Astrocyte (in vitro differentiated cells and primary cell): ENCODE results near the gene CELF2. TPM values are rescaled to one million over a fixed set of nuclear protein-coding genes. Genes with fewer than 3 reads are reported as not detected.

Experiments
- DNase-seq: peaks from one replicate; pipeline ENCODE4 v3.0.0-alpha.2; 2010; ENCODE audit warnings: low read depth
- FAIRE-seq: peaks from 2 replicates; lab custom pipeline; 2011; peaks lifted over from hg19 to GRCh38; lab: Jason Lieb, UNC
- H2AFZ ChIP-seq: 2 replicates; pipeline ENCODE4 v1.6.0; 2012; ENCODE audit warnings: low read depth, low read length, inconsistent platforms
- H3K27ac ChIP-seq: 2 replicates; pipeline ENCODE4 v1.5.1; 2011; ENCODE audit warnings: low read depth, low read length, inconsistent platforms
- H3K27me3 ChIP-seq: 2 replicates; pipeline ENCODE4 v1.6.0; 2011; ENCODE audit warnings: low read length, inconsistent platforms; ENCODE audit not compliant: insufficient read depth
- H3K36me3 ChIP-seq: 2 replicates; pipeline ENCODE4 v1.5.1; 2011; ENCODE audit warnings: low read length, inconsistent platforms; ENCODE audit not compliant: insufficient read depth
- H3K4me1 ChIP-seq: 2 replicates; pipeline ENCODE4 v1.5.1; 2011; ENCODE audit warnings: low read length, inconsistent platforms; ENCODE audit not compliant: insufficient read depth
- H3K4me2 ChIP-seq: 2 replicates; pipeline ENCODE4 v1.6.0; 2012; ENCODE audit warnings: low read length, inconsistent platforms
- H3K4me3 ChIP-seq: 2 replicates; pipeline ENCODE4 v1.5.1; 2011; ENCODE audit warnings: low read depth, mild to moderate bottlenecking, low read length, inconsistent platforms; ENCODE audit not compliant: insufficient read depth
- H3K79me2 ChIP-seq: 2 replicates; pipeline ENCODE4 v1.6.0; 2012; ENCODE audit warnings: mild to moderate bottlenecking, low read length, inconsistent platforms; ENCODE audit not compliant: insufficient read depth
- H3K9ac ChIP-seq: 2 replicates; pipeline ENCODE4 v1.6.0; 2012; ENCODE audit warnings: mild to moderate bottlenecking, low read length, inconsistent platforms
- H3K9me3 ChIP-seq: 2 replicates; pipeline ENCODE4 v1.5.1; 2012; ENCODE audit warnings: low read depth, mild to moderate bottlenecking, low read length, inconsistent platforms; ENCODE audit not compliant: insufficient read depth
- H4K20me1 ChIP-seq: 2 replicates; pipeline ENCODE4 v1.6.0; 2012; ENCODE audit warnings: low read length, inconsistent platforms; ENCODE audit not compliant: insufficient read depth
- H3K27ac Mint-ChIP-seq: one replicate; pipeline ENCODE4 v1.8.0; 2021; ENCODE audit warnings: mild to moderate bottlenecking, mixed read lengths; ENCODE audit not compliant: unreplicated experiment
- H3K27me3 Mint-ChIP-seq: one replicate; pipeline ENCODE4 v1.8.0; 2021; ENCODE audit warnings: low read depth, mixed read lengths; ENCODE audit not compliant: unreplicated experiment
- H3K36me3 Mint-ChIP-seq: one replicate; pipeline ENCODE4 v1.8.0; 2021; ENCODE audit warnings: low read depth, mixed read lengths; ENCODE audit not compliant: unreplicated experiment
- H3K4me1 Mint-ChIP-seq: one replicate; pipeline ENCODE4 v1.8.0; 2021; ENCODE audit warnings: low read depth, mixed read lengths; ENCODE audit not compliant: unreplicated experiment
- H3K4me3 Mint-ChIP-seq: one replicate; pipeline ENCODE4 v1.8.0; 2021; ENCODE audit warnings: mild to moderate bottlenecking, moderate library complexity, mixed read lengths; ENCODE audit not compliant: unreplicated experiment
- H3K9me3 Mint-ChIP-seq: one replicate; pipeline ENCODE4 v1.8.0; 2021; ENCODE audit warnings: mild to moderate bottlenecking, mixed read lengths; ENCODE audit not compliant: unreplicated experiment
- CTCF ChIP-seq: IDR thresholded peaks from 2 replicates; pipeline ENCODE4 v1.5.1; 2011; ENCODE audit warnings: low read depth, mild to moderate bottlenecking, inconsistent platforms, low read length, moderate library complexity; ENCODE audit not compliant: insufficient read depth
- EZH2 ChIP-seq: IDR thresholded peaks from 2 replicates; pipeline ENCODE4 v1.6.1; 2012; ENCODE audit warnings: mild to moderate bottlenecking, low read length, inconsistent platforms; ENCODE audit not compliant: insufficient read depth
- total RNA-seq: library from RNA; stranded (reverse); gene quantifications from 2 replicates; pipeline ENCODE4 v1.2.1, GENCODE V29; 2021

Gene CELF2
- total RNA-seq, 1 donor from 2014 or later, result 76.1 TPM

- DNase-seq, result no peak
- no peak overlapping the region for H3K4me2 ChIP-seq
- no peaks in the 10 kb centered on the region for H3K79me2 ChIP-seq
- H3K27ac ChIP-seq, result no peak overlapping the region
- H2AFZ ChIP-seq, result no peak overlapping the region
- no peaks in the 10 kb centered on the region for H4K20me1 ChIP-seq
- H3K27me3 Mint-ChIP-seq, result peaks cover 11% of the 10 kb centered on the region
- H3K9me3 Mint-ChIP-seq, result peaks cover 11% of the 10 kb centered on the region
- no peaks in the 10 kb centered on the region for H3K9me3 ChIP-seq
- H3K9ac ChIP-seq, result no peak overlapping the region
- no peak for FAIRE-seq
- H3K27me3 ChIP-seq, result no peaks in the 10 kb centered on the region
- H3K36me3 Mint-ChIP-seq, result no peaks in the 10 kb centered on the region
- H3K4me3 ChIP-seq, result no peak overlapping the region
- TF ChIP-seq EZH2 (no peak), CTCF (no peak)
- no peak overlapping the region for H3K4me3 Mint-ChIP-seq
- H3K36me3 ChIP-seq, result no peaks in the 10 kb centered on the region
- peaks cover 4% of the 10 kb centered on the region for H3K4me1 Mint-ChIP-seq
- no peaks in the 10 kb centered on the region for H3K4me1 ChIP-seq
- no peak overlapping the region for H3K27ac Mint-ChIP-seq
Measured at GRCh38 chr10:10977226-10977956, 40.3 kb upstream of the CELF2 start.

- Histone ChIP-seq H3K9ac (no peak overlapping the region), H3K79me2 (no peaks in the 10 kb centered on the region), H3K9me3 (no peaks in the 10 kb centered on the region), H4K20me1 (no peaks in the 10 kb centered on the region), H3K36me3 (no peaks in the 10 kb centered on the region), H3K4me1 (no peaks in the 10 kb centered on the region), H3K27ac (no peak overlapping the region), H2AFZ (no peak overlapping the region), H3K4me3 (no peak overlapping the region), H3K4me2 (no peak overlapping the region), H3K27me3 (no peaks in the 10 kb centered on the region)
- no peak overlapping the region for H3K4me3 Mint-ChIP-seq
- no peak overlapping the region for H3K27ac Mint-ChIP-seq
- no peaks in the 10 kb centered on the region for H3K36me3 Mint-ChIP-seq
- FAIRE-seq (no peak), DNase-seq (no peak)
- peaks cover 10% of the 10 kb centered on the region for H3K27me3 Mint-ChIP-seq
- TF ChIP-seq CTCF (no peak), EZH2 (no peak)
- peaks cover 11% of the 10 kb centered on the region for H3K9me3 Mint-ChIP-seq
- H3K4me1 Mint-ChIP-seq, result peaks cover 4% of the 10 kb centered on the region
Measured at GRCh38 chr10:10977978-10978377, 39.7 kb upstream of the CELF2 start.

- no peak overlapping the region for H3K4me3 Mint-ChIP-seq
- peaks cover 3% of the 10 kb centered on the region for H3K4me1 Mint-ChIP-seq
- no peaks in the 10 kb centered on the region for H3K36me3 ChIP-seq
- no peak overlapping the region for H2AFZ ChIP-seq
- no peak overlapping the region for H3K9ac ChIP-seq
- H3K36me3 Mint-ChIP-seq, result no peaks in the 10 kb centered on the region
- DNase-seq (no peak), FAIRE-seq (no peak)
- no peaks in the 10 kb centered on the region for H3K9me3 Mint-ChIP-seq
- TF ChIP-seq CTCF, result no peak
- no peak for TF ChIP-seq EZH2
- no peak overlapping the region for H3K4me2 ChIP-seq
- H3K27me3 Mint-ChIP-seq, result peaks cover 4% of the 10 kb centered on the region
- no peak overlapping the region for H3K27ac ChIP-seq
- H4K20me1 ChIP-seq, result no peaks in the 10 kb centered on the region
- no peaks in the 10 kb centered on the region for H3K79me2 ChIP-seq
- H3K4me3 ChIP-seq, result no peak overlapping the region
- H3K27me3 ChIP-seq, result no peaks in the 10 kb centered on the region
- no peak overlapping the region for H3K27ac Mint-ChIP-seq
- no peaks in the 10 kb centered on the region for H3K4me1 ChIP-seq
- no peaks in the 10 kb centered on the region for H3K9me3 ChIP-seq
Measured at GRCh38 chr10:10985361-10985760, 32.3 kb upstream of the CELF2 start.
